BE2C (cell line): ENCODE measurements around the gene SLC44A3.

Experiments used
- DNase-seq: peaks from one replicate; pipeline ENCODE4 v3.0.0-alpha.2; 2020
- H3K27me3 ChIP-seq: fragments of 250-450 bp; sonication (Bioruptor Pico); 2 replicates; pipeline ENCODE4 v1.5.1; 2020; ENCODE audit warnings: mild to moderate bottlenecking
- H3K36me3 ChIP-seq: fragments of 250-450 bp; sonication (Bioruptor Pico); 2 replicates; pipeline ENCODE4 v1.5.1; 2020; ENCODE audit warnings: mild to moderate bottlenecking
- H3K4me1 ChIP-seq: fragments of 250-450 bp; sonication (Bioruptor Pico); 2 replicates; pipeline ENCODE4 v1.5.1; 2020
- H3K4me3 ChIP-seq: 2 replicates; pipeline ENCODE4 v1.5.1; 2011; ENCODE audit warnings: low read depth, low read length
- H3K9me3 ChIP-seq: fragments of 250-450 bp; sonication (Bioruptor Pico); 2 replicates; pipeline ENCODE4 v1.5.1; 2020
- TF ChIP-seq, protein P1 (sequence below): IDR thresholded peaks from 2 replicates; pipeline ENCODE4 v1.5.1; 2012; ENCODE audit warnings: mild to moderate bottlenecking, low read depth, low read length

Gene SLC44A3

DNA sequence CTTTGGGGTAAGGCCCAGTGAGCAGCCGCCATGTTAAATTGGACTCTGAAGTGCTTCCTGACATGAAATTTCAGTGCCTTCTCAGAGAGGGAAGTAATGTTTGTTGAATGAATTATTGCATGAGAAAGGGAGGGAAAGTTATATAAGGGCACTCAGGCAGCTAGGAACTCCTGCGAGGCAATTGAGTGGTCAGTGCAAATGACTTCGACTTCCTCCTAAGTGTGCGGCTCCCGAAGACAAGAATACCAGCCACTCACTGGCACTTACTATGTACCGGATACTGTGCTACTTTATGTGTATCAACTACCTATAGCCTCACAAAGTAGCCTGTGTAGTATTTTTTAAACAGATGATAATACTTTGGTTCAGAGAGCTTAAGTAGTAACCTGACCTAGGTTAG lies 54.3 kb downstream of the SLC44A3 start:
- DNase-seq, result no peak
- Histone ChIP-seq H3K27me3 (no peaks in the 10 kb centered on the region), H3K4me1 (no peaks in the 10 kb centered on the region; the same call in 1 of the 2 replicates), H3K36me3 (no peaks in the 10 kb centered on the region), H3K4me3 (no peak overlapping the region), H3K9me3 (no peaks in the 10 kb centered on the region)
- TF ChIP-seq, protein P1, sequence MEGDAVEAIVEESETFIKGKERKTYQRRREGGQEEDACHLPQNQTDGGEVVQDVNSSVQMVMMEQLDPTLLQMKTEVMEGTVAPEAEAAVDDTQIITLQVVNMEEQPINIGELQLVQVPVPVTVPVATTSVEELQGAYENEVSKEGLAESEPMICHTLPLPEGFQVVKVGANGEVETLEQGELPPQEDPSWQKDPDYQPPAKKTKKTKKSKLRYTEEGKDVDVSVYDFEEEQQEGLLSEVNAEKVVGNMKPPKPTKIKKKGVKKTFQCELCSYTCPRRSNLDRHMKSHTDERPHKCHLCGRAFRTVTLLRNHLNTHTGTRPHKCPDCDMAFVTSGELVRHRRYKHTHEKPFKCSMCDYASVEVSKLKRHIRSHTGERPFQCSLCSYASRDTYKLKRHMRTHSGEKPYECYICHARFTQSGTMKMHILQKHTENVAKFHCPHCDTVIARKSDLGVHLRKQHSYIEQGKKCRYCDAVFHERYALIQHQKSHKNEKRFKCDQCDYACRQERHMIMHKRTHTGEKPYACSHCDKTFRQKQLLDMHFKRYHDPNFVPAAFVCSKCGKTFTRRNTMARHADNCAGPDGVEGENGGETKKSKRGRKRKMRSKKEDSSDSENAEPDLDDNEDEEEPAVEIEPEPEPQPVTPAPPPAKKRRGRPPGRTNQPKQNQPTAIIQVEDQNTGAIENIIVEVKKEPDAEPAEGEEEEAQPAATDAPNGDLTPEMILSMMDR, result no peak

DNA sequence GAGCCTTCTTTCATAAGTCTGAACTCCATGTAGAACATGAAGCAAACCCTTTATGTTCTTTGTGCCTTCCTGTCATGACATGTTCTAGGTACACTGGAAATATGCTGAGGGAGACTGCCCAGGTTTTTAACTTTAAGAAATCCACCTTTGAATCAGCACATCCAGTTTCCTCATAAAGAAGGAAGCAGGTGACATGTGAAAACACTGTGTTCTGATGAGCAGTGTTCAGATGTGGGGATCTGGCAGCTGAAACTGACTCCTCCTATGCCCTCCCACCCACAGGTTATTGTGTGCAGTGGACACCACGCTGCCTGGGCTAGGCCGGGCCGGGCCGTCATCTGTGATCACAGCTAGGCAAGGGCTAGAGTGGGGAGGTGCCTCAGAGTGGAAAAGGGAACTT lies 55.6 kb downstream of the SLC44A3 start:
- Histone ChIP-seq H3K4me3 (no peak overlapping the region), H3K36me3 (no peaks in the 10 kb centered on the region), H3K4me1 (no peaks in the 10 kb centered on the region; the same call in 1 of the 2 replicates), H3K9me3 (no peaks in the 10 kb centered on the region), H3K27me3 (no peaks in the 10 kb centered on the region)
- DNase-seq, result no peak
- TF ChIP-seq, protein P1, result no peak

- Histone ChIP-seq H3K4me3 (no peak overlapping the region), H3K9me3 (no peaks in the 10 kb centered on the region), H3K27me3 (no peaks in the 10 kb centered on the region), H3K4me1 (no peaks in the 10 kb centered on the region; the same call in 1 of the 2 replicates), H3K36me3 (no peaks in the 10 kb centered on the region)
- TF ChIP-seq, protein P1, result no peak
- DNase-seq, result no peak
Observed at GRCh38 chr1:94876362-94876761, 56.2 kb downstream of the SLC44A3 start.

DNA sequence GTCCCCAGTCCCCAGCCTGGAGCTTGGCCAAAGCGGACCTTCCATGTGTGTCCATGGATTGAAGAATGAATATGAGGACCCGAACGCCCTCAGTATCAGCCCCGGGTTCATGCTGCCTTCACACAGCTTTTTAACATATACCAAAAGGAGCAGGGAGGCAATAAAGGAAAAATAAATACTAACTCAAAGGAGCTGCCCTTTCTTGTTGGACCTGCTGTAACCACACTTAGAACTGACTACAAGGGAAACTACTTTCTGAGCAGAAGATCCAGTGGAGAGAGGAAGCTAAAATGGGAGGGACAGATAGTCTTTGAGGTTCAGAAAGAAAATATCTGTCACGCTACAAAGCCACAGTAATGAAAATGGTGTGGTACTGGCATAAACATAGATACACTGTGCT lies 58.2 kb downstream of the SLC44A3 start:
- no peaks in the 10 kb centered on the region for H3K36me3 ChIP-seq
- TF ChIP-seq, protein P1, result no peak
- no peak overlapping the region for H3K4me3 ChIP-seq

DNA sequence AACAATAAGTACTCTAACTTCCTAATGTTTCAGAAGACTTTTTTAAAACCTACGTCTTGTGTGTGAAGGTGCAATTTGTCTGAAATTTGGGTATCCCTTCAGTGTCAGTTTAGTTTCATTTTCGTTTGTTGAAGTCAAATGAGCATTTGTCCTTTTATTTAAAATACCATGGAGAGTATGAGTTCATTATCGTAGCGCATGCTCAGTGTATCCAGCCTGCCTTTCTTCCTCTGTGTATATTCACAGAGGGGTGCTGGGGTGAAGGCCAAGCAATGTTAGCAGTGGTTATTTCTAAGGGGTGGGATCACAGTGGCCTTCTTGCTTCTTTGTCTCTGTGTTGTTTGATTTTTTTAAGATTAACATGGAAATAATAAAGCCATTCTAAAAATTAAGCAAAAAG lies 63.5 kb downstream of the SLC44A3 start:
- no peaks in the 10 kb centered on the region for H3K4me1 ChIP-seq
- TF ChIP-seq, protein P1, result no peak
- no peaks in the 10 kb centered on the region for H3K36me3 ChIP-seq
- H3K27me3 ChIP-seq, result no peaks in the 10 kb centered on the region
- no peaks in the 10 kb centered on the region for H3K9me3 ChIP-seq
- DNase-seq, result no peak
- H3K4me3 ChIP-seq, result no peak overlapping the region

More for the DNA sequence above, 58.2 kb downstream of the SLC44A3 start:
- Histone ChIP-seq H3K27me3 (no peaks in the 10 kb centered on the region), H3K9me3 (no peaks in the 10 kb centered on the region), H3K4me1 (no peaks in the 10 kb centered on the region; the same call in 1 of the 2 replicates)
- no peak for DNase-seq

DNA sequence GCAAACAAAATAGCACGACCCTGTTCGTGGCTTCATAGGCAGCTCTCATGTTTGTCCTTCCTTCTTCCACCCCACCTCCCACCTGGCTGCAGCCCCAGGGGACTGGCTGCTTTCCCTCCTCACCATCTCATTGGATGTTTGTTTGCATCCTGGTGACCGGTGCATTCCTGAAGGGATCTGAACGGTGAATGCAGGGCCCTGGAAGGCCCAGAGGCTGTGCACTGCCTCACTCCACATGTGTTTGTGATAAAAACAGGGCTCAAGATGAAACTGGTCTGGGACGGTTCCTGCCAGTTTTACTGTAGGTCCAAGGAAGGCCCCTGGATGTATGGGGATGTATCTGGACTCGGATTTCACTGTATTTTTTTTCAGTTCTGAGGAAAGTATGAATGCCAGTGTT lies 63.9 kb downstream of the SLC44A3 start:
- H3K36me3 ChIP-seq, result no peaks in the 10 kb centered on the region
- H3K9me3 ChIP-seq, result no peaks in the 10 kb centered on the region
- H3K4me3 ChIP-seq, result no peak overlapping the region
- TF ChIP-seq, protein P1, result no peak
- no peak for DNase-seq
- no peaks in the 10 kb centered on the region for H3K27me3 ChIP-seq
- H3K4me1 ChIP-seq, result no peaks in the 10 kb centered on the region
